Upper lobe of left lung (tissue), 4 donors: ENCODE measurements around the gene ARID3A.

ENCODE experiments used
- EP300 ChIP-seq, 4 donors: sonication (generic); formaldehyde crosslinking; IDR thresholded peaks; one replicate each; pipeline ENCODE4 v1.5.1; 2017; ENCODE audit warnings: antibody characterized with exemption in 4 of 4, control low read depth in 2 of 4
- POLR2A ChIP-seq, 4 donors: fragments of 450-650 bp; IDR thresholded peaks; one replicate each; pipeline ENCODE4 v1.5.1; 2016 to 2017; ENCODE audit warnings: antibody characterized with exemption in 4 of 4, mild to moderate bottlenecking in 2 of 4
- POLR2AphosphoS5 ChIP-seq, 2 donors: sonication (generic); formaldehyde crosslinking; IDR thresholded peaks; one replicate each; pipeline ENCODE4 v1.5.1; 2017; ENCODE audit warnings: antibody characterized with exemption in 2 of 2
- TF ChIP-seq, protein P1 (sequence below), 6 experiments: fragments of 450-650 bp in 4 of 6; fragments of 200-600 bp in 2 of 6; sonication (generic) in 2 of 6; IDR thresholded peaks; one replicate each; pipeline ENCODE4 v1.5.1; 2016 to 2019; ENCODE audit warnings: antibody characterized with exemption in 6 of 6

DNA sequence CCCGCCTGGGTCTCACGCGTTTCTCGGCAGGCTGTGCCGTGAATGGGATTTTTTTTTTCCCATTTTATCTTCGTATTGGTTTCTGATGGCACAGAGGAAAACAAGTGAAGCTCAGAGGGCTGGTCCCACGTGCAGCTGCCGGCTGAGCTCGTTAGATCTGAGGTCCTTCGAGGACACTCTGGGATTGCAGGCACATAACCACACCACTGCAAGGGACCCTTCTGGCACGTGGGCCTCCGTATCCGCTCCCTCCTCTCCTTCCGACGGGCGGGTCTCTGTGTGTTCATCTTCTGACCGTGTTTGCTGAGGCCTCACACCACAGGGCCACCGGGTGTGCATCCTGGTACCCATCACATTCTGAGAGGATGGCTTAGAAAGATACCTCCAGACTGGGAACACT lies 49.7 kb upstream of the ARID3A start:
- TF ChIP-seq POLR2AphosphoS5 (IDR thresholded peaks at IDR 0.05) (no peak), POLR2A (IDR thresholded peaks at IDR 0.05) (no peak), EP300 (IDR thresholded peaks at IDR 0.05) (no peak)
- TF ChIP-seq, protein P1, sequence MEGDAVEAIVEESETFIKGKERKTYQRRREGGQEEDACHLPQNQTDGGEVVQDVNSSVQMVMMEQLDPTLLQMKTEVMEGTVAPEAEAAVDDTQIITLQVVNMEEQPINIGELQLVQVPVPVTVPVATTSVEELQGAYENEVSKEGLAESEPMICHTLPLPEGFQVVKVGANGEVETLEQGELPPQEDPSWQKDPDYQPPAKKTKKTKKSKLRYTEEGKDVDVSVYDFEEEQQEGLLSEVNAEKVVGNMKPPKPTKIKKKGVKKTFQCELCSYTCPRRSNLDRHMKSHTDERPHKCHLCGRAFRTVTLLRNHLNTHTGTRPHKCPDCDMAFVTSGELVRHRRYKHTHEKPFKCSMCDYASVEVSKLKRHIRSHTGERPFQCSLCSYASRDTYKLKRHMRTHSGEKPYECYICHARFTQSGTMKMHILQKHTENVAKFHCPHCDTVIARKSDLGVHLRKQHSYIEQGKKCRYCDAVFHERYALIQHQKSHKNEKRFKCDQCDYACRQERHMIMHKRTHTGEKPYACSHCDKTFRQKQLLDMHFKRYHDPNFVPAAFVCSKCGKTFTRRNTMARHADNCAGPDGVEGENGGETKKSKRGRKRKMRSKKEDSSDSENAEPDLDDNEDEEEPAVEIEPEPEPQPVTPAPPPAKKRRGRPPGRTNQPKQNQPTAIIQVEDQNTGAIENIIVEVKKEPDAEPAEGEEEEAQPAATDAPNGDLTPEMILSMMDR (IDR thresholded peaks at IDR 0.05), result no peak
